Right renal pelvis (tissue), 4 donors: Measurements from ENCODE around the gene POLR1C. TPM values are rescaled to one million over a fixed set of nuclear protein-coding genes. Genes with fewer than 3 reads are reported as not detected.
"Not testable (repeated sequence)": the region's sequence is repeated elsewhere in the genome, so short reads cannot be mapped to it uniquely, and the experiment has no call there.

Source experiments
- DNase-seq, 4 donors: peaks; one replicate each; pipeline ENCODE4 v3.0.0-alpha.2; 2013; ENCODE audit warnings: low read depth in 4 of 4, low spot score in 3 of 4, missing footprints in 1 of 4
- polyA plus RNA-seq, 4 donors: library from polyadenylated mRNA; unstranded; fragments of 120-200 nt; gene quantifications; one replicate each; pipeline ENCODE4 v1.2.1, GENCODE V29; 2013; ENCODE audit not compliant: insufficient read length in 4 of 4

Gene POLR1C, protein sequence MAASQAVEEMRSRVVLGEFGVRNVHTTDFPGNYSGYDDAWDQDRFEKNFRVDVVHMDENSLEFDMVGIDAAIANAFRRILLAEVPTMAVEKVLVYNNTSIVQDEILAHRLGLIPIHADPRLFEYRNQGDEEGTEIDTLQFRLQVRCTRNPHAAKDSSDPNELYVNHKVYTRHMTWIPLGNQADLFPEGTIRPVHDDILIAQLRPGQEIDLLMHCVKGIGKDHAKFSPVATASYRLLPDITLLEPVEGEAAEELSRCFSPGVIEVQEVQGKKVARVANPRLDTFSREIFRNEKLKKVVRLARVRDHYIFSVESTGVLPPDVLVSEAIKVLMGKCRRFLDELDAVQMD
- polyA plus RNA-seq = 10 to 100 TPM; 37.3 to 45.1 (median 39.0) TPM

DNA sequence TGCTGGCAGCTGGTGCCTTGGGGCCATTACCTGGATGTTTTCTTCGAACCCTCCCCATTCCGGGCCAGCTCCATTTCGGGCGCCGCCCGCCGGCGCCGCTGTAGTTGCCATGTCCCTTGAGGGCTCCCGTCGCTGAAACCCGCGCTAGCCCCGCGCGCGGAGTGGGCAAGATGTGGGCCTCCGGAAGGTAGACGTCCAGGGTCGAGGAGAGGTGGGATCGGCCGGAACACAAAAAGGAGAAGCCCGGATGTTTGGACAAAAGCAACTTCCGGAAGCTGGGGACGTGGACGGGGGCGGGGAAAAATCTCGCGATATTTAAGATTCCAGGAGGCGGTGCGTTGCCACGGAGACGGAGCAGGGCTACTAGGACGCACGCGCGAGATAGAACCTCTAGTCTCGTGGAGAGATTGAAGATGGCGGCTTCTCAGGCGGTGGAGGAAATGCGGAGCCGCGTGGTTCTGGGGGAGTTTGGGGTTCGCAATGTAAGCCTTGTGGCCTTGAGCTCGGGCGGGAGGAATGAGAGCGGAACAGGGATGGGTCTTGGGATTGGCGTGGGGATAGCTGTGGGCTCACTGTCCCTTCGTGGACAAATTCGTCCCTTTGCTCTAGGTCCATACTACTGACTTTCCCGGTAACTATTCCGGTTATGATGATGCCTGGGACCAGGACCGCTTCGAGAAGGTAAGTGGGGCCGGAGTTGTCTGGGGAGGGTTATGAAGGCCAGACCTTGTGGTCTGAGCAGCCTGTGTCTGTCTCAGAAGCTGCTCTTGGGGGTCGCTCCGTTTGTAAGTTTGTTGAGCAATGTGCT, at the start of gene POLR1C, which contains the start of gene YIPF3:
Gene POLR1C (plus strand): TSS at position 393 of the 808 bp plus-strand sequence. CDS start 21 bp downstream, at position 414.
Gene YIPF3 (minus strand): TSS at position 230 of the 808 bp plus-strand sequence. CDS start 119 bp downstream, at position 111.
- peak; percentile 98 to 99 (median 98) for DNase-seq

DNA sequence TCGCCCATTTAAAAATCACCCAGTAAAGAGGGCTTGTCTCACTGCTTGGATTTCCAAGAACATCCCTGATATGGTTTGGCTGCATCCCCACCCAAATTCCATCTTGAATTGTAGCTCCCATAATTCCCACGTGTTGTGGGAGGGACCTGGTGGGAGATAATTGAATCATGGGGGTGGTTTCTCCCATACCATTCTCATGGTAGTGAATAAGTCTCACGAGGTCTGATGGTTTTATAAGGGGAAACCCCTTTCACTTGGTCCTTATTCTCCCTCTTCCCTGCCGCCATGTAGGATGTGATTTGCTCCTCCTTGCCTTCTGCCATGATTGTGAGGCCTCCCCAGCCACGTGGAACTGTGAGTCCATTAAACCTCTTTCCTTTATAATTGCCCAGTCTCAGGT, 49.6 kb upstream of the POLR1C start:
- not testable (repeated sequence) for DNase-seq

GRCh38 chr6:43467752-43468151, 49.1 kb upstream of the POLR1C start:
- DNase-seq = no peak

- DNase-seq = no peak
Measured at GRCh38 chr6:43468240-43468639, 48.6 kb upstream of the POLR1C start.

GRCh38 chr6:43468748-43469681, 47.9 kb upstream of the POLR1C start:
- DNase-seq = no peak

DNA sequence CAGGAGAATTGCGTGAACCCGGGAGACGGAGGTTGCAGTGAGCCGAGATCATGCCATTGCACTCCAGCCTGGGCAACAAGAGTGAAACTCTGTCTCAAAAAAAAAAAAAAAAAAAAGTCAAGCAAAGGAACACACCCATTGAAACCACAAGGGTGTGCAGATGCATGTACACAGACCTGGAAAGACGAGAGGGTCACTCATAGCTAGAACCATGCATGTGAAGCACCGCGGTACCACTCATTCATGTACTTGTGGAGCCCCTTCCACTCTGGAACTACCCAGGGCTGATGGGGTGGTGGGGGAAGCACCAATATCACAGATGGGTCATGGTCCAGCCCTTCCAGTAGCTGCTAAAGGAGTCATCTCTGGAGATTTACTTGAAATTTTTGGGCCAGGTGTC, 46.9 kb upstream of the POLR1C start:
- DNase-seq = no peak

DNA sequence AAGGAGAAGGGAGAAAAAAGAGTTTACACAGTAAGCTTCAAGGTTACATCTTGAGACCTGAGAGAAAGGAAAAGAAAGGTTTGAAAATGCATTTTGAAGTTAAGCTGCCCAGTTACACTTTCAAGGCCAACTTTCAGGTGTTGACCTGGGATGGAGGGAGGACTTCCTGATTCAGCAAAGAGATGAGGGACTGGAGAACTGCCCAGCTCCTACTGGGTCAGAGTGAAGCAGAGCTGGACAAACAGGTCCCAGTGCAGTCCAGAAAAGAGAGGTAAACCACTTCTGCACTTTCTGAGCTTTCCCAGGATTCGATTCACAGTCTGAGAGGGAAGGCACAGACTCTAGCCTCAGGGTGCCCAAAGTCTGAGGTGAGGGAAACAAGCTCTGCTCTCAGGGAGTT, 45.5 kb upstream of the POLR1C start:
- DNase-seq = no peak

- no peak for DNase-seq
Measured at GRCh38 chr6:43472515-43472914, 44.4 kb upstream of the POLR1C start.

GRCh38 chr6:43475516-43475915, 41.4 kb upstream of the POLR1C start:
- DNase-seq = no peak

DNA sequence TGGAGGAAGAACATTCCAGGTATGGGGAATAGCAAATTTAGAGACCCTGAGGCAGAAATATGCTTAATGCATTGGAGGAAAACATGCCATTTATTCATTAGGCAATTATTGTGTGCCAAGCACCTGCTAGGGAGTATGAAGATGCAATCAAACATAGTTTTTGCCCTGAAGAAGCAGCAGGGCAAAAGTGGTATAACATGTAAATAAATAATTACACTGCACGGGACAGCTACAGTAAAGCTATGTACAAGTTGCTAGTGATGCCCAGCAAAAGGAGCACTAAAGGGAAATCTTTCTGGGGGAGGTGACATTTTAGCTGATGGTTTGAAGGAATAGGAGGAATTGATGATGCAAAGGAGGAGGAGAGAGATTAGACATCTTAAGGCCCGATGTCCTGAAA, 40.1 kb upstream of the POLR1C start:
- no peak for DNase-seq

GRCh38 chr6:43477235-43478007, 39.5 kb upstream of the POLR1C start, which contains the start of gene TJAP1:
TJAP1 (plus strand) TSS chr6:43477570; CDS start chr6:43499002, 21,432 bp downstream.
- DNase-seq = peak; percentile 81 to 84 (median 82)

- no peak for DNase-seq
Measured at GRCh38 chr6:43478008-43478372, 38.9 kb upstream of the POLR1C start.

DNA sequence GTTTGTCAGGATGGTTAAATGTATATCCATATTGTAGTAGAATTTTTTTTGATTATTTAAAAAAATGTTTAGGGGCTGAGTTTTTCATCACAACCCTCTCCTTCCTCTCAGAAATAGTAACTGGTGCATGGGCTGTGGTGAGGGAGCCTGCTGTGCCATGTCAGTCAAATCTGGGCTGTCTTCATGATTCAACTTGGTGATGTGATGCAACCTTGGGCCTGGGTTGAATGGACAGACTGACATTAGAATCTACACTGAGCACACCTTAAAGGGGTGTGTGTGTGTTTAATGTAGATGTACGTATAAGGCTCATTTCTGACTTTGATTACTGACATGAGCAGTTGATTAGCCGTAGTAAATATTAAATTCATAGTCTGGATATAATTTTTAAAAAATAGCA, 35.8 kb upstream of the POLR1C start:
- DNase-seq = no peak

DNA sequence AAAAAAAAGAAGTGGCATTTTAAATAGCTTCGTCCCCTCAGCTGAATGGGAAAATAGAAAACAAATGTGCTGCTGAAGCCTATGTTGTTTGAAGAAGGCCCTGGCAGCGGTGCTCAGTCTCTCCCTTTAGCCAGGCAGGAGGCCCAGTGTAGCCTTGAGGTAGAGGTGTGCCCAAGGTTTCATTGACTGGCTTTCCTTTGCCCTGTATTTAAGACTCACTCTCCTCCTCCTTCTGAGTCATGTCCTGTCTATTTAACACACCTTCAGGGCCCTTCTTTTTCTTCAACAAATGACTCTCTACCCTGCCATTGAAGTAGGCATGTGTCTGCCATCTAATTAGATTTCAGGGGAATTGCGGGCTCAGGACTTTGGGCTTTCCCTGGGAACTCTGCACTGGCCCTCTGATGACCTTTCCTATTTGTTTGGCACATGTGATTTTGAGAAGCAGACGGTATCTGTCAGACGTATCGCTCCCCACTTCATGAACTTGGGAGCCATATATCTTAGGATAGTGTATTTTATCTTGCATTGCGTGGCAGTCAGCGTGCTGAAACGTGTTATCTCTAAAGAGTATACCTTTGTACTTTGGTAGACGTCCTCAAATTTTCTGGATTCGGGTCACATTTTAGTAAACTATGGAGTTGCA, 35.2 kb upstream of the POLR1C start:
- DNase-seq = no peak

DNA sequence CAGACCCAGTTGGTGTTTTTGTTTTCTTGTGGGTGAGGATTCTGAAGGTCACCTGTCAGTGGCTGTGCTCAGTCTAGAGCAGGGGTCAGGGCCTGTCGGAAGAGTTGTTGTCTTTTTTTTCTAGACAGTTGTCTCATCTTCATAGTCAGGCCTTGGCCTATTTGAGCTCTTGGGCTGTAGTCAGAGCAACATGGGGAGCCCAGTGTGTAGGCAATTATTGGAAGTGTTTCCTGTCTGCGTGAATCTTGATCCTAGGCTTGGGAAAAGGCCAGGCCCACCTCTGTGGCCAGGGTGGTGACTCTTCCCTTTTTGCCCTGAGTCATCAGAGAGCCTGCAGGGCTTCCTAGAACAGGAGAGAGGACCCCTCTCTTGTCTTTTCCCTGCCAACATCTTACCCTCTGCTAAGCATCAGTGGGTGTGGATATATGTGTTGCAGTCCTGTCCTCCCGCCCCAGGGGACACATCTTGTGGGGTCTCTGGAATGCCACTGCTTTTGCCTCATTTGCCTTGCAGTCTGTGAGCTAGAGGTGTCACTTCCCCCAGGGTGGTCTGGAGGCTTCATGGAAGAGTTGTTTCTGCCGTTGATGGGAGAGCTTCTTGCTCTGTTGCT, 28.1 kb upstream of the POLR1C start:
- DNase-seq = no peak

DNA sequence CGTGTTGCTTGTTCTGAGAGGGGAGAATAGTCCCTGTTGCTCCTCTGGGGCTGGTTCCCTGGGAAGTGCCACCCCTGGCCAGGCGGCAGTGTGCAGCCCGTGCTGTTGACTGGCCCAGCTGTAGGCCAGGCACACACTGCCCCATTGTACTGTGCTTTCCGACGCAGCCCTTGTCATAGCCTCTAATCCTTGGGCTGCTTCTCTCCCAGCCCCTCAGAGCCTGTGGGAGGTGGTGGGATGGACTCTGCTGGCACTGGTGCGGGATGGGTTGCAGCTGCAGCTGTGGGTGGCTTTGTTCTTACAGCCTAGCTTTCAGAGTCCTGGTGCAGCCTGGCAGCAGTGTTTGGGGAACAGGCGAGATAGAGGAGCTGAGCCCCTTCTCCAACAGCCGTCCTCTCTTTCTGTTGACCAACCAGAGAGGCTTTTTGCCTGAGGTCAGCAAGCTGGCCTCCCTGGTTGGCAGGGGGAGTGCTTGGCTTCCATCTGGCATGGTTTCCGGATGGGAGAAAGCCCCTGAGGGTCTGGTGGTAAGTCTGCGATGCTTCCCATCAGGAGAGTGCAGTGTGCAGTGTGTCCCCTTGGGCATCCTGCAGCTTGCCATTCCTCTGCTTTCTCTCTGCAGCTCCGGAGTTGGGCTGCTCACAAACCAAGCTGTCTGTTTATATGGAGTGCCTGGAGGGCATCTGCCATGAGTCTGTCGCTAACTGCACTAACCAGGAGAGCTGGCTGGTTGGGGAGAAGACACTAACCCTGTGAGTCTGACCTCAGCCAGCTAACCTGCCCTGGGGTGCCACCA, 27.4 kb upstream of the POLR1C start:
- no peak for DNase-seq

DNA sequence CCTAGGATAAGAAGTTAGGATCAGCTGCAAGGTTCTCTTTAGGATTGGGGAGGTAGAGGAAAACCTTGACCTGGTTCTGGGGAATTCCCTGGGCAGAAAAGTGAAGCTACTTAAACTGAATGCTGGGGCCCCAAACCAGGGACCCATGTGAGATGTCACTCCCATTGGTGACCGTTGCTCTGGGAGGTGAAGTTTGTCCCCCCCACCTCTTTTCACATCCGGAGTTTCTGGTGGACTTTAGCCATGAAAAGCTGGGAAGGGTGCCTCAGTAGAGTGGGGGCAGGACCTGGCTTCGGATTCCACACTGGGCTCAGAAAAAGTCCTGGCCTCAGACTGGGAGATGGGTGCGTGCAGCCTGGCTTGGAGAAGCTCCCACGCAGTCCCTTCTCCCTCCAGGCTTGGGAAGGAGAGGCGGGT, 26.4 kb upstream of the POLR1C start:
- DNase-seq = no peak
